Neural progenitor cell (in vitro differentiated cells): ENCODE results near the gene FASLG.

Source experiments
- CTCF ChIP-seq: fragments of 200-600 bp; sonication (generic); IDR thresholded peaks from 2 replicates; pipeline ENCODE4 v1.5.1; 2017; ENCODE audit warnings: antibody characterized with exemption, mild to moderate bottlenecking
- EZH2 ChIP-seq: fragments of 200-600 bp; sonication (generic); IDR thresholded peaks from 2 replicates; pipeline ENCODE4 v1.6.1; 2017; ENCODE audit warnings: antibody characterized with exemption, mild to moderate bottlenecking, moderate library complexity

- TF ChIP-seq CTCF (no peak), EZH2 (no peak)
Observed at GRCh38 chr1:172699111-172699510, 40.2 kb downstream of the FASLG start.
